Osteoblast (primary cell): ENCODE measurements around the gene PDE6G. TPM values are rescaled to one million over a fixed set of nuclear protein-coding genes. Genes with fewer than 3 reads are reported as not detected.

ENCODE experiments used
- DNase-seq: peaks from one replicate; pipeline ENCODE4 v3.0.0; 2011; ENCODE audit warnings: low spot score, mixed read lengths; ENCODE audit not compliant: insufficient read length; ENCODE audit errors: missing footprints
- H2AFZ ChIP-seq: 2 replicates; pipeline ENCODE4 v1.6.0; 2011; ENCODE audit warnings: mild to moderate bottlenecking, low read length
- H3K27ac ChIP-seq: 2 replicates; pipeline ENCODE4 v1.5.1; 2011; ENCODE audit warnings: mild to moderate bottlenecking, low read depth, low read length, moderate library complexity
- H3K27me3 ChIP-seq: 2 replicates; pipeline ENCODE4 v1.6.0; 2012; ENCODE audit warnings: mild to moderate bottlenecking, control low read depth, inconsistent platforms, low read length, moderate library complexity; ENCODE audit not compliant: insufficient read depth
- H3K36me3 ChIP-seq: 2 replicates; pipeline ENCODE4 v1.5.1; 2011; ENCODE audit warnings: mild to moderate bottlenecking, low read length, control low read depth, moderate library complexity; ENCODE audit not compliant: insufficient read depth
- H3K4me1 ChIP-seq: 2 replicates; pipeline ENCODE4 v1.5.1; 2011; ENCODE audit warnings: mild to moderate bottlenecking, low read length, control low read depth, moderate library complexity; ENCODE audit not compliant: insufficient read depth
- H3K4me2 ChIP-seq: 2 replicates; pipeline ENCODE4 v1.6.0; 2011; ENCODE audit warnings: mild to moderate bottlenecking, low read length; ENCODE audit not compliant: insufficient read depth
- H3K4me3 ChIP-seq: fragments of 200-600 bp; sonication (generic); 3 replicates; pipeline ENCODE4 v1.5.1; 2012; ENCODE audit warnings: mild to moderate bottlenecking, low read length, inconsistent platforms; ENCODE audit not compliant: insufficient read depth
- H3K79me2 ChIP-seq: 2 replicates; pipeline ENCODE4 v1.6.0; 2012; ENCODE audit warnings: mild to moderate bottlenecking, low read length, control low read depth, inconsistent platforms; ENCODE audit not compliant: insufficient read depth
- H3K9me3 ChIP-seq: 2 replicates; pipeline ENCODE4 v1.5.1; 2011; ENCODE audit warnings: low read depth, low read length, control low read depth
- H4K20me1 ChIP-seq: 2 replicates; pipeline ENCODE4 v1.6.0; 2012; ENCODE audit warnings: mild to moderate bottlenecking, low read length, control low read depth; ENCODE audit not compliant: insufficient read depth
- CTCF ChIP-seq: IDR thresholded peaks from 2 replicates; pipeline ENCODE4 v1.5.1; 2011; ENCODE audit warnings: mild to moderate bottlenecking, low read depth, low read length, moderate library complexity; ENCODE audit errors: extremely low read depth
- total RNA-seq: library from RNA; depleted of rRNA; stranded (reverse); fragments of >200 nt; gene quantifications from 2 replicates; pipeline ENCODE4 v1.2.3, GENCODE V29; 2012

Gene PDE6G
- total RNA-seq, 1 donor, result not detected

- Histone ChIP-seq H4K20me1 (peaks cover 30% of the 10 kb centered on the region), H3K27me3 (no peaks in the 10 kb centered on the region), H3K4me3 (peak within 1 kb of the TSS; percentile 93), H3K4me1 (peaks cover 21% of the 10 kb centered on the region), H3K9me3 (no peaks in the 10 kb centered on the region), H3K27ac (peak within 1 kb of the TSS; percentile 96), H3K79me2 (peaks cover 64% of the 10 kb centered on the region), H3K4me2 (peak within 1 kb of the TSS; percentile 96), H3K36me3 (peaks cover 51% of the 10 kb centered on the region), H2AFZ (peak within 1 kb of the TSS; percentile 57)
- no peak for TF ChIP-seq CTCF
- DNase-seq, result peak; percentile 100
Measured at GRCh38 chr17:81702934-81703746, 46.8 kb upstream of the PDE6G start, which contains the start of gene MRPL12. Gene MRPL12, plus strand, starts transcription at chr17:81703367. Its CDS starts 135 bp downstream, at chr17:81703502.

DNA sequence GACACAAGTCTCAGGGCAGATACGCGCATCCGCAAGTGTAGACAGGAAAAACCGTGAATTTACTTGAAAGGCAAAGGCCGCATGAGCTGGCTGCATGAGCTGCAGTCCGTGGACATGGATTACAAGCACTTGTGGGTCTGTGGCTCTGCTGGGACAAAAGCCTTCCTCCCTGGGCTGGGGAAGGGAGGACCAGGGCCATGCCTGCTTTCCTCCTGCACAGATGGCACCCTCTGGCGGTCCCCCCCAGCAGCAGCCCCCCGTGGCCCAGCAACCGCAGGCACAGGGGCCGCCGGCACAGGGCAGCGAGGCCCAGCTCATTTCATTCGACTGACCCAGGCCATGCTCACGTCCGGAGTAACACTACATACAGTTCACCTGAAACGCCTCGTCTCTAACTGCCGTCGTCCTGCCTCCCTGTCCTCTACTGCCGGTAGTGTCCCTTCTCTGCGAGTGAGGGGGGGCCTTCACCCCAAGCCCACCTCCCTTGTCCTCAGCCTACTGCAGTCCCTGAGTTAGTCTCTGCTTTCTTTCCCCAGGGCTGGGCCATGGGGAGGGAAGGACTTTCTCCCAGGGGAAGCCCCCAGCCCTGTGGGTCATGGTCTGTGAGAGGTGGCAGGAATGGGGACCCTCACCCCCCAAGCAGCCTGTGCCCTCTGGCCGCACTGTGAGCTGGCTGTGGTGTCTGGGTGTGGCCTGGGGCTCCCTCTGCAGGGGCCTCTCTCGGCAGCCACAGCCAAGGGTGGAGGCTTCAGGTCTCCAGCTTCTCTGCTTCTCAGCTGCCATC is 45.1 kb upstream of the PDE6G start:
- Histone ChIP-seq H3K9me3 (no peaks in the 10 kb centered on the region), H3K4me3 (peak overlapping the region; percentile 93), H3K27ac (peak overlapping the region; percentile 28), H3K36me3 (peaks cover 56% of the 10 kb centered on the region), H4K20me1 (peaks cover 35% of the 10 kb centered on the region), H3K27me3 (no peaks in the 10 kb centered on the region), H3K4me2 (peak overlapping the region; percentile 96), H3K79me2 (peaks cover 79% of the 10 kb centered on the region), H3K4me1 (peaks cover 21% of the 10 kb centered on the region), H2AFZ (no peak overlapping the region)
- peak; percentile 91 for DNase-seq
- TF ChIP-seq CTCF, result peak; percentile 6

DNA sequence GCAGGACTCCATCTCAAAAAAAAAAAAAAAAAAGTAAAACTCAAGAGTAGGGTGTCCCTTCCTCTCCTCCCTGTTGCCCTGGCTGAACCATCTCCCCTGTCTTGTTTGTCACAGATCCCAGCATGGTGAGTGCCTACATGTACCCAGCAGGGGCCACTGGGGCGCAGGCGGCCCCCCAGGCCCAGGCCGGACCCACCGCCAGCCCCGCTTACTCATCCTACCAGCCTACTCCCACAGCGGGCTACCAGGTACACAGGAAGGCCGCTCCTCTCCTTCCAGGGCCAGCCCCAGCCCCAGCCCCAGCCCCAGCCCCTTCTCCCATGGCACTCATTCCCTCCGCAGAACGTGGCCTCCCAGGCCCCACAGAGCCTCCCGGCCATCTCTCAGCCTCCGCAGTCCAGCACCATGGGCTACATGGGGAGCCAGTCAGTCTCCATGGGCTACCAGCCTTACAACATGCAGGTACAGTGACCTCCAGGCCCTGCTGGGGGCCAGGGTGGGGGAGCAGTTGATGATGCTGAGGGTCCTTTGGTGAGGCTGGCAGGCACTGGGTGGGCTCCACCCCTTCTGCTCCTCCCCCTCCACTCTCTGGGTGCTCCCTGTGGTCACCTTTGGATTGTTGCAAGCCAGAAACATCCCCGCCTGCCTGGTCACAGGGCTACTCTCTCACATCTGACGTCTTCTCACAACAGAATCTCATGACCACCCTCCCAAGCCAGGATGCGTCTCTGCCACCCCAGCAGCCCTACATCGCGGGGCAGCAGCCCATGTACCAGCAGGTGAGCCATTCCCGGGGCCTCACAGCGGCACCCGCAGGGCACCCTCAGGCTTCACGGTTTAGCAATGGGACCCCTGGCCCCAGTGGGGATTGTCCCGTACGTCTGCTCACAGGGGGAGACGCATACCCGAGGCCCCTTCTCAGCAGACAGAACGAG is 44.3 kb upstream of the PDE6G start:
- Histone ChIP-seq H3K36me3 (peaks cover 56% of the 10 kb centered on the region), H3K4me3 (no peak overlapping the region), H3K4me1 (peaks cover 21% of the 10 kb centered on the region), H3K27ac (no peak overlapping the region), H4K20me1 (peaks cover 33% of the 10 kb centered on the region), H3K4me2 (no peak overlapping the region), H3K79me2 (peaks cover 83% of the 10 kb centered on the region), H3K27me3 (no peaks in the 10 kb centered on the region), H3K9me3 (no peaks in the 10 kb centered on the region), H2AFZ (no peak overlapping the region)
- TF ChIP-seq CTCF, result no peak
- peak; percentile 82 for DNase-seq
